Gastroesophageal sphincter (tissue), 3 donors: ENCODE data around the gene CDH13.

Experiments used
- POLR2A ChIP-seq, 2 donors: fragments of 450-650 bp; IDR thresholded peaks; one replicate each; pipeline ENCODE4 v1.6.1; 2017; ENCODE audit warnings: antibody characterized with exemption in 2 of 2, mild to moderate bottlenecking in 2 of 2, moderate library complexity in 1 of 2
- POLR2AphosphoS5 ChIP-seq: sonication (generic); formaldehyde crosslinking; IDR thresholded peaks from one replicate; pipeline ENCODE4 v1.6.1; 2017; ENCODE audit warnings: antibody characterized with exemption
- TF ChIP-seq, protein P1 (sequence below), 4 experiments: fragments of 200-600 bp in 2 of 4; fragments of 450-650 bp in 2 of 4; sonication (generic) in 1 of 4; IDR thresholded peaks; one replicate each; pipeline ENCODE4 v1.5.1; 2017 to 2019; ENCODE audit warnings: antibody characterized with exemption in 4 of 4, mild to moderate bottlenecking in 2 of 4, moderate library complexity in 2 of 4

DNA sequence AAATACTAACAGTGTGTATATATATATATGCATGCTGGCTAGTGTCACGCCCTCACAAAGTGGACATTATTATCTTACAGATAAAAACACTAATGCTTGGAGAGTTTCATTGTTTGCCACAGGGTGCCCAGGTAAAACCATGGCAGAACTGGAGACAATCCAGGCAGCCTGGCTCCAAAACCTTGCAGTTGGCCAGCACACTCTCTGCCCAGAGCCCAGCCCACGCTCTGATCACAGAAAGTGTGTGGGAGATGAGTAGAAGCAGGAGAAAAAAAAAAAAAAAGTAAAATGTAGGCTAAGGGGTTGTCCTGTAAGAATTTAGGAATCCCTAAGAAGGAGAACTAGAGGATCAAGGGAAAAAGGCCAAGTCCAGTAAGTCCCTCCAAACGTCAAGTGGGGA, 538.0 kb downstream of the CDH13 start:
- TF ChIP-seq POLR2AphosphoS5 (no peak), POLR2A (IDR thresholded peaks at IDR 0.05) (no peak)
- TF ChIP-seq, protein P1, sequence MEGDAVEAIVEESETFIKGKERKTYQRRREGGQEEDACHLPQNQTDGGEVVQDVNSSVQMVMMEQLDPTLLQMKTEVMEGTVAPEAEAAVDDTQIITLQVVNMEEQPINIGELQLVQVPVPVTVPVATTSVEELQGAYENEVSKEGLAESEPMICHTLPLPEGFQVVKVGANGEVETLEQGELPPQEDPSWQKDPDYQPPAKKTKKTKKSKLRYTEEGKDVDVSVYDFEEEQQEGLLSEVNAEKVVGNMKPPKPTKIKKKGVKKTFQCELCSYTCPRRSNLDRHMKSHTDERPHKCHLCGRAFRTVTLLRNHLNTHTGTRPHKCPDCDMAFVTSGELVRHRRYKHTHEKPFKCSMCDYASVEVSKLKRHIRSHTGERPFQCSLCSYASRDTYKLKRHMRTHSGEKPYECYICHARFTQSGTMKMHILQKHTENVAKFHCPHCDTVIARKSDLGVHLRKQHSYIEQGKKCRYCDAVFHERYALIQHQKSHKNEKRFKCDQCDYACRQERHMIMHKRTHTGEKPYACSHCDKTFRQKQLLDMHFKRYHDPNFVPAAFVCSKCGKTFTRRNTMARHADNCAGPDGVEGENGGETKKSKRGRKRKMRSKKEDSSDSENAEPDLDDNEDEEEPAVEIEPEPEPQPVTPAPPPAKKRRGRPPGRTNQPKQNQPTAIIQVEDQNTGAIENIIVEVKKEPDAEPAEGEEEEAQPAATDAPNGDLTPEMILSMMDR (IDR thresholded peaks at IDR 0.05): no peak
